Ishikawa (cell line): ENCODE results near the gene RALGPS1.

Source experiments
- CEBPB ChIP-seq: IDR thresholded peaks from 2 replicates; pipeline ENCODE4 v1.6.1; 2012
- CREB1 ChIP-seq: IDR thresholded peaks from 2 replicates; pipeline ENCODE4 v1.6.1; 2012; ENCODE audit warnings: low read depth
- EGR1 ChIP-seq: IDR thresholded peaks from 2 replicates; pipeline ENCODE4 v1.6.1; 2012
- EP300 ChIP-seq: IDR thresholded peaks from 2 replicates; pipeline ENCODE4 v1.6.1; 2012; ENCODE audit warnings: borderline replicate concordance
- FOXM1 ChIP-seq: IDR thresholded peaks from 2 replicates; pipeline ENCODE4 v1.6.1; 2012; ENCODE audit warnings: low read depth, borderline replicate concordance
- MAX ChIP-seq: IDR thresholded peaks from 2 replicates; pipeline ENCODE4 v1.6.1; 2012
- NFIC ChIP-seq: IDR thresholded peaks from 2 replicates; pipeline ENCODE4 v1.6.1; 2012
- RAD21 ChIP-seq: IDR thresholded peaks from 2 replicates; pipeline ENCODE4 v1.6.1; 2012; ENCODE audit warnings: low read depth
- REST ChIP-seq: IDR thresholded peaks from 2 replicates; pipeline ENCODE4 v1.6.1; 2012; ENCODE audit warnings: low read depth, mild to moderate bottlenecking
- TAF1 ChIP-seq: IDR thresholded peaks from 2 replicates; pipeline ENCODE4 v1.6.1; 2012; ENCODE audit warnings: low read depth, mild to moderate bottlenecking
- TCF12 ChIP-seq: IDR thresholded peaks from 2 replicates; pipeline ENCODE4 v1.6.1; 2012; ENCODE audit warnings: low read depth
- TEAD4 ChIP-seq: IDR thresholded peaks from 2 replicates; pipeline ENCODE4 v1.6.1; 2012
- USF1 ChIP-seq: IDR thresholded peaks from 2 replicates; pipeline ENCODE4 v1.6.1; 2012
- YY1 ChIP-seq: IDR thresholded peaks from 2 replicates; pipeline ENCODE4 v1.6.1; 2012; ENCODE audit warnings: low read depth
- ZBTB7A ChIP-seq: IDR thresholded peaks from 2 replicates; pipeline ENCODE4 v1.6.1; 2012; ENCODE audit warnings: low read depth

The RALGPS1 gene

GRCh38 chr9:127168756-127169574 lies 254.4 kb downstream of the RALGPS1 start:
- no peak for TF ChIP-seq CREB1
- TF ChIP-seq YY1, result no peak
- TF ChIP-seq TEAD4, result no peak
- TF ChIP-seq REST, result no peak
- no peak for TF ChIP-seq FOXM1
- no peak for TF ChIP-seq CEBPB
- TF ChIP-seq EP300, result no peak
- TF ChIP-seq TCF12, result no peak
- no peak for TF ChIP-seq TAF1
- TF ChIP-seq EGR1, result no peak
- TF ChIP-seq RAD21, result no peak
- TF ChIP-seq MAX, result no peak
- TF ChIP-seq USF1, result no peak
- TF ChIP-seq ZBTB7A, result no peak
- no peak for TF ChIP-seq NFIC

- no peak for TF ChIP-seq USF1
- TF ChIP-seq REST, result no peak
- no peak for TF ChIP-seq MAX
- TF ChIP-seq CEBPB, result no peak
- no peak for TF ChIP-seq YY1
- no peak for TF ChIP-seq RAD21
- TF ChIP-seq EGR1, result no peak
- TF ChIP-seq TEAD4, result no peak
- TF ChIP-seq ZBTB7A, result no peak
- no peak for TF ChIP-seq TCF12
- no peak for TF ChIP-seq EP300
- TF ChIP-seq FOXM1, result no peak
- TF ChIP-seq CREB1, result no peak
- TF ChIP-seq NFIC, result no peak
- no peak for TF ChIP-seq TAF1
Measured at GRCh38 chr9:127169575-127169883, 254.9 kb downstream of the RALGPS1 start.

- TF ChIP-seq NFIC (no peak), EP300 (no peak), MAX (no peak), FOXM1 (no peak), TCF12 (no peak)
Measured at GRCh38 chr9:127170103-127170502, 255.5 kb downstream of the RALGPS1 start.

- TF ChIP-seq MAX, result no peak
- TF ChIP-seq TEAD4, result no peak
- TF ChIP-seq CEBPB, result no peak
- no peak for TF ChIP-seq NFIC
- no peak for TF ChIP-seq CREB1
- no peak for TF ChIP-seq YY1
- TF ChIP-seq EP300, result no peak
- no peak for TF ChIP-seq EGR1
- TF ChIP-seq REST, result no peak
- TF ChIP-seq TCF12, result no peak
- no peak for TF ChIP-seq ZBTB7A
- no peak for TF ChIP-seq TAF1
- no peak for TF ChIP-seq FOXM1
- TF ChIP-seq USF1, result no peak
- no peak for TF ChIP-seq RAD21
Measured at GRCh38 chr9:127170652-127171051, 256.1 kb downstream of the RALGPS1 start.
